ENCODE results near the gene CCDC15.

Gene CCDC15

GRCh38 chr11:125064070-125064469 is 110.1 kb downstream of the CCDC15 start:
- Histone ChIP-seq H3F3A (ENCODE audit: insufficient read depth, low read length) (0 out of 2 replicates have a peak, but pooled peaks cover 3% of the 10 kb centered on the region), H3K27me3 (replicated peaks; ENCODE audit: insufficient read depth, low read length) (no peaks in the 10 kb centered on the region), H3K79me2 (ENCODE audit: low read length) (no peaks in the 10 kb centered on the region), H3K4me3 (ENCODE audit: low read length) (no peak overlapping the region), H3K4me1 (ENCODE audit: low read length) (no peaks in the 10 kb centered on the region), H3K9me3 (replicated peaks; ENCODE audit: insufficient read depth, low read length) (no peaks in the 10 kb centered on the region), H4K20me1 (ENCODE audit: insufficient read depth, low read length) (no peaks in the 10 kb centered on the region), H3K9me2 (replicated peaks; ENCODE audit: insufficient read depth, low read length) (no peaks in the 10 kb centered on the region), H3K27ac (ENCODE audit: low read length) (no peak overlapping the region), H3K4me2 (ENCODE audit: low read depth, low read length) (no peak overlapping the region), H3K9ac (ENCODE audit: low read length) (no peak overlapping the region), H3K36me3 (replicated peaks; ENCODE audit: insufficient read depth, low read length) (no peaks in the 10 kb centered on the region), H2AFZ (ENCODE audit: low read length) (no peak overlapping the region)
- TF ChIP-seq EZH2 (optimal IDR thresholded peaks at IDR 0.05; ENCODE audit: low read depth, low read length) (no peak), EZH2phosphoT487 (IDR thresholded peaks at IDR 0.05; ENCODE audit: low read length) (no peak), CTCF (IDR thresholded peaks at IDR 0.05; ENCODE audit: low read length) (no peak)
- DNase-seq: no peak

GRCh38 chr11:125068368-125068767 is 114.4 kb downstream of the CCDC15 start:
- Histone ChIP-seq H3K36me3 (replicated peaks; ENCODE audit: insufficient read depth, low read length) (no peaks in the 10 kb centered on the region), H2AFZ (ENCODE audit: low read length) (no peak overlapping the region), H3K9me2 (replicated peaks; ENCODE audit: insufficient read depth, low read length) (no peaks in the 10 kb centered on the region), H3K27me3 (replicated peaks; ENCODE audit: insufficient read depth, low read length) (no peaks in the 10 kb centered on the region), H3K4me2 (ENCODE audit: low read depth, low read length) (no peak overlapping the region), H3K79me2 (ENCODE audit: low read length) (no peaks in the 10 kb centered on the region), H3K9me3 (replicated peaks; ENCODE audit: insufficient read depth, low read length) (no peaks in the 10 kb centered on the region), H3K9ac (ENCODE audit: low read length) (no peak overlapping the region), H4K20me1 (ENCODE audit: insufficient read depth, low read length) (no peaks in the 10 kb centered on the region), H3K4me1 (ENCODE audit: low read length) (peaks cover 37% of the 10 kb centered on the region), H3F3A (ENCODE audit: insufficient read depth, low read length) (peaks cover 11% of the 10 kb centered on the region; the same call in 1 of the 2 replicates), H3K4me3 (ENCODE audit: low read length) (no peak overlapping the region), H3K27ac (ENCODE audit: low read length) (no peak overlapping the region)
- DNase-seq: no peak
- TF ChIP-seq CTCF (IDR thresholded peaks at IDR 0.05; ENCODE audit: low read length) (no peak), EZH2phosphoT487 (IDR thresholded peaks at IDR 0.05; ENCODE audit: low read length) (no peak), EZH2 (optimal IDR thresholded peaks at IDR 0.05; ENCODE audit: low read depth, low read length) (no peak)

- no peaks in the 10 kb centered on the region for H3K27me3 ChIP-seq (replicated peaks; ENCODE audit: insufficient read depth, low read length)
- H3K27ac ChIP-seq (ENCODE audit: low read length): no peak overlapping the region
- no peaks in the 10 kb centered on the region for H3K9me2 ChIP-seq (replicated peaks; ENCODE audit: insufficient read depth, low read length)
- H4K20me1 ChIP-seq (ENCODE audit: insufficient read depth, low read length): no peaks in the 10 kb centered on the region
- TF ChIP-seq EZH2phosphoT487 (IDR thresholded peaks at IDR 0.05; ENCODE audit: low read length): no peak
- TF ChIP-seq CTCF (IDR thresholded peaks at IDR 0.05; ENCODE audit: low read length): no peak
- no peak for TF ChIP-seq EZH2 (optimal IDR thresholded peaks at IDR 0.05; ENCODE audit: low read depth, low read length)
- no peak for DNase-seq
- no peaks in the 10 kb centered on the region for H3K9me3 ChIP-seq (replicated peaks; ENCODE audit: insufficient read depth, low read length)
- no peak overlapping the region for H3K9ac ChIP-seq (ENCODE audit: low read length)
- H3K4me1 ChIP-seq (ENCODE audit: low read length): peaks cover 38% of the 10 kb centered on the region
- no peaks in the 10 kb centered on the region for H3K79me2 ChIP-seq (ENCODE audit: low read length)
- peaks cover 11% of the 10 kb centered on the region; the same call in 1 of the 2 replicates for H3F3A ChIP-seq (ENCODE audit: insufficient read depth, low read length)
- no peaks in the 10 kb centered on the region for H3K36me3 ChIP-seq (replicated peaks; ENCODE audit: insufficient read depth, low read length)
- no peak overlapping the region for H3K4me3 ChIP-seq (ENCODE audit: low read length)
- H3K4me2 ChIP-seq (ENCODE audit: low read depth, low read length): no peak overlapping the region
- H2AFZ ChIP-seq (ENCODE audit: low read length): no peak overlapping the region
Measured at GRCh38 chr11:125069008-125069407, 115.0 kb downstream of the CCDC15 start.
